Islet of Langerhans (tissue), 1 donor: Measurements from ENCODE around the gene DEFB132.

Source experiments
- FAIRE-seq: peaks from one replicate; lab custom pipeline; 2011; peaks lifted over from hg19 to GRCh38; lab: Jason Lieb, UNC

DEFB132 gene

GRCh38 chr20:297925-298775 is 40.6 kb downstream of the DEFB132 start:
- FAIRE-seq, result no peak

DNA sequence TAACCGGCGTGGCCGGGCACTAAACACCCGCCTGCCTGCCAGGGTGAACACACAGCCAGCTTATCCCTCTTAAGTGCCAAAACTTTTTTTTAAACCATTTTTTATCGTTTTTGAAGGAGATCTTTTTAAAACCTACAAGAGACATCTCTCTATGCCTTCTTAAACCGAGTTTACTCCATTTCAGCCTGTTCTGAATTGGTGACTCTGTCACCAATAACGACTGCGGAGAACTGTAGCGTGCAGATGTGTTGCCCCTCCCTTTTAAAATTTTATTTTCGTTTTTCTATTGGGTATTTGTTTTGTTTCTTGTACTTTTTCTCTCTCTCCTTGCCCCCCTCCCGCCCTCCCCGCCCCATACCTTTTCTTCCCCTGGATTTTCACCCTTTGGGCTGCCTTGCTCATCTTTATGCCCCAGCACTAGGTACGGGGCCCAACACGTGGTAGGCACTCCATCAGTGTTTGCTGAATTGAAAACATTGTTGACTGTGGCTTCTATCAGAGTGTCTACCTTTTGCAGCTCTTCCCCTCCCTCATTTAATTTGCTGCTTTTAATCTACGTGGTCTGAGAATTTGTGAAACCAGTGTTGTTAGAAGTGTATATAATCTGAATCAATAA is 41.4 kb downstream of the DEFB132 start:
- FAIRE-seq, result no peak

DNA sequence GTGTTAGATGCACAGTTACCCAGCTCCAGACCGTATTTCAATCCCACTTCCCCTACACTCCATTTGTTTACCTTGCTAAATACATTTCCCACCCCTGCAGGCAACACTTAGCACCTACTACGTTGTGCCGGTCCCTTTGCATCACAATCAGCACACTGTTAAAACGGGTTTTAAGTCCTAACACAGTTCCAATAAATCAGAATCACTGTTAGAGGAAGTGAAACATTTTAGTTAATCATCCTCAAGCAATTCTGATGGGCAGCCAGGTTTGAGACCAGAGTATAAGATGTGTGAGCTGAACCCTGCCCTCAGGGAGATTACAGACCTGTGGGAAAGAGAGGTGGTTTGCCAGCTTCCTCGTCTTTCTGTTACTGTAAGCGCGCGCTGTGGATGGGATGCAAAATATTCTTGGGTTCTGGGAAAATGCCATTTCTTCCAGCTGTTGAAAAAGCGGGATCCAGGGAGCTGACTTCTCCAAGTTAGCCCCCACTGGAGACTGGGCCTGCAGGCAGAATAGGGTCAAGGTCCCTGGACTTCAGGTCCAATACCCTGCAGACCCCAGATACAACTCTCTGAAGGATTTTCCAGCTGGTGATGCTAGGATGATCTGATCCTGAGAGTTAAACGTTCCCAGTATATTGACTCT is 42.9 kb downstream of the DEFB132 start:
- FAIRE-seq, result no peak

DNA sequence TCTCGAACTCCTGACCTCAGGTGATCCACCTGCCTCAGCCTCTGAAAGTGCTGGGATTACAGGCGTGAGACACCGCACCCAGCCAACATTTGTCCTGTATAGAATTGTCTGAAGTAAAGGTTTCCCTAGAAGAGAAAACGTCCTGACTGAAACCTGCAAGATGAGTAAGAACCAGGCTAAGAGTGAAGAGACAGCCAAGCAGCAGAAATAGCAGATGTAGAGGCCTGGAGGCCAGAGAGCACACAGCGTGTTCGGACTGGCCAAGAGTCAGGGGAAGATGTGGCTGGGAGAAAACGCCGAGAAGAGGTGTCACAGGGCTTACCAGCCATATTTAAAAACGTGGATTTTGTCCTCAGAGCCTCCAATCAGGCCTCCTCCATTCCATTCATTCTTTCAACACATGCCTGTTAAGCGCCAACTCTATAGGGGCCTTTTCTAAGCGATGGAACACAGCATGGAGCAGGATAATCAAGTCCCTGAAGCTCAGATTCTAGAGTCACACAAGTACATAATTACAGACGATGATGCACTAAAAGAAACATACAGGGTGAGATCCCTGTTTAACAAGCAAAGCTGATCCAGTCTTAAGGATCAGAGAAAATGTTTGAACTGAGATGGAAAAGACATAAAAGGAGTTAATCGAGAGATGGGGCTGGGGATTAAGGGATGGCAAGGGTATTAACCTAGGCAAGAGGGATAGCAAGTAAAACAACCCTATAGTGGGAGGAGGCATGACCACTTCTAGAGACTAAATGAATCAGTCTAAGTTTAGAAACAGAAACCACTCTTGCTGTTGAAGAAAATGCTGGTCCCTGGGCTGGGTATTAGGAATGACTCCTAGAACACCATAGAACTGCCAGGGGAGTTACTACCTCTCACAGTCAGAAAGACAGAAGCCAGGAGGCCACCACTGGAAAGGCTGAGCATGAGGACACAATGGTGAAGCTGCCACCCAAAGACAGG is 44.6 kb downstream of the DEFB132 start:
- FAIRE-seq, result no peak

DNA sequence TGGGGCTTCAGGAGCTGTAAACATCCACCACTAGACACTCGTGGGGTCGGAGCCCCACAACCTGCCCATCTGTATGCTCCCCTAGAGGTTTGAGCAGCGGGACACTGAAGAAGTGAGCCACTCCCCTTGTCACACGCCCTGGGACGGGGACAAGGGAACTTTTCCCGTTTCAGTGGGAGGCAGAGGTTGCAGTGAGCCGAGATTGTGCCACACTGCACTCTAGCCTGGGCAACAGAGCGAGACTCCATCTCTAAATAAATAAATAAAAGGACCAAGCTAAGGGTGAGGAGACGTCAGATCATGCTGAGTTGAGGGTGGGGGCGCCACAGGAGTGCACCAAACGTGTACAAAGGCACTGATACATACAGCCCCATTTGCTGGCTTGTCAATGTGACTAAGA is 48.2 kb downstream of the DEFB132 start:
- FAIRE-seq, result no peak

GRCh38 chr20:308427-309038 is 51.0 kb downstream of the DEFB132 start:
- no peak for FAIRE-seq

DNA sequence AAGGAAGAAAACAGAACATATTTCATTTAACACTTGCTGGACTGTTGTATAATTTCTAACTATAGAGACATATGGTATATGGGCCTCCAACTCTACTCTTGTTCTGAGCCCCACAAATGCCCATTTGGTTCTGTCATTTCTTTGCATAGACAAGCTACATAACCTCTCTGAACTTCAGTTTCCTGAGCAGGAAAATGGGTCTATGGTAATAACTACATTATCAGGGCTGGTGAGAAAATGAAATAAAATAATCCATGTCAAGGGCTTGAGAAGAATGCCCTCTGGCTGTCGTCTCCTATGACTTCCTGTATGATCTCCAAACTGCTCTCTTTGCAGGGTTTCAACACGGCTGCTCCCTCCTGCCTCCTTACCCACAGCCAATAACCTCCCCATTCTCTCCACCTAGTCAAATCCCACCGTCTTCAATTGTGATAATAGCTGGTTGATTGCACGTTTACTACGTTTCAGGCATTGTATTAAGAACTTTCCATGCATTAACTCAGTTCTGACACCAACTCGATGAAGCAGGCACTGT is 51.8 kb downstream of the DEFB132 start:
- no peak for FAIRE-seq

- FAIRE-seq, result no peak
These were observed 52.5 kb downstream of the DEFB132 start for GRCh38 chr20:309841-310644.

- FAIRE-seq, result peak; percentile 93
These were observed 53.1 kb downstream of the DEFB132 start for GRCh38 chr20:310645-311044.
